ENCODE measurements around the gene DSCAML1.

DSCAML1 gene

GRCh38 chr11:117541211-117541610 is 255.8 kb downstream of the DSCAML1 start:
- DNase-seq, result no peak

GRCh38 chr11:117538263-117539135 is 258.5 kb downstream of the DSCAML1 start:
- no peak for DNase-seq

- DNase-seq, result no peak
These were observed 261.1 kb downstream of the DSCAML1 start for GRCh38 chr11:117535850-117536411.

GRCh38 chr11:117535201-117535849 is 261.7 kb downstream of the DSCAML1 start:
- DNase-seq, result peak; percentile 77

GRCh38 chr11:117532568-117532967 is 264.4 kb downstream of the DSCAML1 start:
- DNase-seq, result no peak

GRCh38 chr11:117529816-117530215 is 267.2 kb downstream of the DSCAML1 start:
- DNase-seq, result no peak

- no peak for DNase-seq
These were observed 268.8 kb downstream of the DSCAML1 start for GRCh38 chr11:117528097-117528721.

GRCh38 chr11:117527271-117527670 is 269.7 kb downstream of the DSCAML1 start:
- no peak for DNase-seq

GRCh38 chr11:117525866-117526542 is 271.0 kb downstream of the DSCAML1 start:
- DNase-seq, result no peak

- no peak for DNase-seq
These were observed 272.4 kb downstream of the DSCAML1 start for GRCh38 chr11:117524468-117525183.

- DNase-seq, result no peak
These were observed 273.3 kb downstream of the DSCAML1 start for GRCh38 chr11:117523680-117524079.

GRCh38 chr11:117521974-117522373 is 275.0 kb downstream of the DSCAML1 start:
- no peak for DNase-seq

GRCh38 chr11:117520966-117521365 is 276.1 kb downstream of the DSCAML1 start:
- DNase-seq, result no peak

GRCh38 chr11:117520201-117520600 is 276.8 kb downstream of the DSCAML1 start:
- no peak for DNase-seq

- no peak for DNase-seq
These were observed 277.4 kb downstream of the DSCAML1 start for GRCh38 chr11:117519590-117519989.

GRCh38 chr11:117519170-117519569 is 277.8 kb downstream of the DSCAML1 start:
- DNase-seq, result no peak

- no peak for DNase-seq
These were observed 278.6 kb downstream of the DSCAML1 start for GRCh38 chr11:117518455-117518854.

- DNase-seq, result no peak
These were observed 279.9 kb downstream of the DSCAML1 start for GRCh38 chr11:117517097-117517496.

GRCh38 chr11:117515892-117516787 is 280.9 kb downstream of the DSCAML1 start:
- DNase-seq, result no peak

- DNase-seq, result no peak
These were observed 282.8 kb downstream of the DSCAML1 start for GRCh38 chr11:117514256-117514655.

- no peak for DNase-seq
These were observed 283.4 kb downstream of the DSCAML1 start for GRCh38 chr11:117513666-117514065.

Data from DMS153 (cell line).